NCI-H2081 (cell line): ENCODE measurements around the gene RNASET2.

Experiments
- DNase-seq, 2 experiments: peaks; one replicate each; lab custom pipeline; 2025; lab: John Stamatoyannopoulos, UW

The RNASET2 gene

DNA sequence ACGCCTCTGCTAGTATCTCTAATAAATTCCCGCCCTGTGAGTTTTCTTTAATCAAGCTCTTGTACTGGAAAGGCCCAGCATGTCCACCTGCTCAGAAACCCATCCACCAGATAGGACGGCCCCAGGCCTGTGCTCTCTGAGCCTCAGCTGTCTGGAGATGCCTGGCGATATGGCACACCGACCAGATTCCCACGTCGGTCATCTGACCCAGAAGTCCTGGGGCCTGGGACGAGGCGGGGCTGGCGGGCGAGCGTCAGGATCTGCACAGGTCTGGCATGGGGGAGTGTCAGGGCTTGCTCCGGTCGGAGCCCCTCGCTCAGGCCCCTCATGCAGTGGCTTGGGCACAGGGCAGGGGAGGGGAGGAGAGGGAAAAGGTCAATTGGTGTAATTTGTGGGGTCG, 10.2 kb downstream of the RNASET2 start:
- DNase-seq = no peak

DNA sequence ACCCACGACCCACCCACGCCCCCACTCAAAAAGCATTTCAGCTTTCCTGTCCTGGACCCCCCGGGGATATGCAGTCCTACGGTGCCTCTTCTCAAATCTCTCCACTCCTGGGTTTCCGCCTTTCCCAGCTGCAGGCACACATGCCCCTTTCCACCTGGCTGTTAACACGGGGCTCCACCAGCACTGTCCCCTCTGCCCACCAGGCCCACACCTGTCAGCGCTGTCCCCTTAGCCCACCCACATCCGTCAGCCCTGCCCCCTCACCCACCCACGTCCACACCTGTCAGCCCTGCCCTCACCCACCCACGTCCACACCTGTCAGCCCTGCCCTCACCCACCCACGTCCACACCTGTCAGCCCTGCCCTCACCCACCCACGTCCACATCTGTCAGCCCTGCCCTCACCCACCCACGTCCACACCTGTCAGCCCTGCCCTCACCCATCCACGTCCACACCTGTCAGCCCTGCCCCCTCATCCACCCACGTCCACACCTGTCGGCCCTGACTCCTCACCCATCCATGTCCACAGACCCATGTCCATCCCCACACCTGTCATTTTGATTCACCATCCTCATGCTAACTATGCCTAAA, 11.6 kb downstream of the RNASET2 start:
- DNase-seq = no peak

DNA sequence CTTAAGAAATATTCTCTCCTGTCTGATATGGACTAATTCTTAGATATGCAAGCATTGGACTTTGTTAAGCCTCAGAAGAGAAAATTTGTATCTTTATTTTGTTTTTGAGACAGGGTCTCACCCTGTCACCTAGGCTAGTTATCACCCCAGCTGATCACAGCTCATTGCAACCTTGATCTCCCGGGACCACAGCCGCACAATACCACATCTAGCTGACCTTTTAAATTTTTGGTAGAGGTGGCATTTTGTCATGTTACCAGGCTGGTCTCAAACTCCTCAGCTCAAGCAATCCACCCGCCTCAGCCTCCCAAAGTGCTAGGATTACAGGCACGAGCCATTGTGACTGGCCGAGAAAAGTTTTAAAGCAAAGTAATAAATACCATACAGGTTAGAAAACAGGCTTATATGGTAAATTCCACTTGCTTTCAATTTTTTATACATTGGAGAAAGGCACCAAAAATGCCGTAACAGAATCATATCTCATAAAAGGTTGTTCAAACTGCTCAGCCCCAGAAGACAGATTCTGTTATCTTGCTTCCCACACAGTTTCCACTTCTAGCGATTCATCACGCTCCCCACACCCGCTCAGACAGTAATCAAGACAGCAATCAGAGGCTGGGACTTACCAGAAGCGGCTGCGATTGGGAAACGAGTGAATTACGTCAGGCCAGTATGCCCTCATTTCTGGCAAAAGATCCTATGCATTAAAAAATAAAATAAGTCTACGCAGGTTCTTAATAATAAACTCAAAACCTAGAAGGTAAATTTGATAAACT, 13.8 kb downstream of the RNASET2 start:
- no peak for DNase-seq

DNA sequence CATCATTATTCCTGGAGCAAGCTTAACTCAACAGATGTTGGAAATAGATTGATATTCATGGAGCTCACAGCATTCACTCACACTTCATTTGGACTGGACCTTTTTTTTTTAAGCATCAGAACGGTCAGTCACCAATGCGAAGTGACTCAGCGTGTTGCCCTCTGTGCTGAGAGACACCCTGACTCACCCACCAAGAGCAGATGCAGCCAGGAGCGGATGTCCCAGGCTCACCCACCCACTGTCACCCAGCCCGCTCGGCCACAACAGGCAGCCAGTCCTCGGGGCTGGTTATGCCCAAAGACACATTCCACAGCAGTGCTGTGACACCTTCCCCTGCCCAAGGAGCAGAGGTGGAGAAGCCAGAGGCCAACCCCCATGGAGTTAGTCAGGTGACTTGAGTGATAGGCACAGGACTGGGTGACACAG, 15.7 kb downstream of the RNASET2 start:
- DNase-seq = no peak

DNA sequence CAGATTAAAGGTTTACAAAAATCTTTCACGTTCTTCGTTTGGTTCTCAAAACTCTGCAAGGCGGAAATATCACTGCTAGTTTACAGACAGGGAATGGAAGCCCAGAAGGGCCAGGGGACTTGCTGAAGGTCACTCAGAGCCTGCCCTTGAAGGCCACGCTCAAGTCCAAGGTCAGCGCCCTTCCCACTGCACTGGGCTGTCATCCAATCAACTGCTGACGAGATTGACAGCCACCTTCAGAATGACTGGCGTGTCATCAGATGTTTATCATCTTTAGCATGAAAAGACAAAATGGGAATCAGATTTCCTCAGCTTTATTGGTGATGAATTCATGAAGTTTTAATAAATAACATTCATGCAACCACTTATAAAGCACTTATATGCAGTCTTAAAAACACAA, 16.5 kb downstream of the RNASET2 start:
- DNase-seq = no peak

DNA sequence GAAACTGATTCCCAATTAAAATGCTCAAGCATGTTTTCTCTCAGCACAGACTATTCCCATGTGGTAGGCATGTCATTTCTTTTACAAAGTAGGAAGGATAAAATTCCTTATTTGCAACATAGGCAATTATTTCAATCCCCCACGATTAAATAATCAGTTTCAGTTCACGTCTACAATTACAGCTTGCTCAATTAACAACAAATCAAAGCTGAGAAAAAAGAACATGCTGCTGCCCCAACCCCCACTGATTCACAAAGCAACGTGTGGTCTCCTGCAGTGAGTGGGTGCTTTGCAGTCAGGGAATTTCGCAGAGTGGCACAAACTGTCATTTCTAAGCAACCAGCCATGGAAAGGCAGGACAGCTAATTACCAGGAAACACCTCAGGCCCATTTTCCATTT, 17.0 kb downstream of the RNASET2 start:
- DNase-seq = peak; percentile 6 to 36

DNA sequence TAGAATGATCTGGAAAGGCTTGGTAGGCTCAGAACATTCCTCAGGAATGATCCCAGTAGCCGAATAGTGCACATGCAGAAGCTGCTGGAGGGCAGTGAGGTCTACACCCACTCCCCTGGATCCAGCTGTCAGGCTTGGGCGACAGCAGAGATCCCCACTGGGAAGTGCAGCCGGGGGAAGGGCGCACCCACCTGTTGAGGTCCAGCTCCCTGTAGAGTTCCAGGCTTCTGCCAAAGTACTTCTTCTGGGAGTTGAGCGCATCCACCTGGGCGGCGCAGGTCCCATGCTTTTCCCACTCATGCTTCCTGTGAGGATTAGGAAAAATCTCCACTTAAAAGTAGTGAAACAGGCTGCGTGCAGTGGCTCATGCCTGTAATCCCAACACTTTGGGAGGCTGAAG, 17.6 kb downstream of the RNASET2 start:
- no peak for DNase-seq

DNA sequence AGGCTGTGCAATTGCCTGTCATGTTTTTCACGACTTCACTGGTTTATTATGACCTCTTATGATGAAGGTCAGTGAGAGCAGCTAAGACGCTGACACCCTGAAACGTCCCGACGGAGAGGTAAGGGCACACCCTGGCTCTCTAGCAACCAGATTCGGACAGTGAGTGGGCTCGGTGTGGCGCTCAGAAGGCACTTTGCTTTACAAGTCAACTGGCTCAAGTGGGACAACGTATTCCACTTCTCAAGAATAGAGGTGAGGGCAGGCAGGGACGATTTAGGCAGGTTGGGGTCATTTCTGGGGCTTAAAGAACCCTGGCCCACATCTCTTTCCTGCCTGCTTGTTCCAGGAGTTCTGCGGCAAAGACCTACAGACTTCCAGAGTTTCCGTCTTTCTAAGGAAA, 18.2 kb downstream of the RNASET2 start:
- DNase-seq = no peak

DNA sequence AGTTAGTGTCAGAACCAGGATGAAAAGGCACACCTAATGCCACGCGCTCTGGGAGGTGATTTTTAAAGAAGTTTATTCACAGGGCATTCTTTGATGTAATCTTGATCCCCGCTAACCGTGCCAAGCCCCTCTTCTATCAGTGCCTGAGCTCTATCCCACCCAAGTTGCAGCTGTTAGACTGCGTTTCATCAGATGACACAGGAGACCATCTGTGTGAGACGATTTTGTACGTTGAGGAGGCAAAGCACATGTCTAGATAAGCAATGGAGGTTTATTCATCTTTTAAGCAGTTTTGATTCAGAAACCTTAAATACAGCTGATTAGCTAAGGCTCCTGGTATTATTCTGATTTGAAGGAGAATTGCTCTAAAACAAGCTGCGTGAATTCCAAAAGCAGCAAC, 18.6 kb downstream of the RNASET2 start:
- DNase-seq = no peak

DNA sequence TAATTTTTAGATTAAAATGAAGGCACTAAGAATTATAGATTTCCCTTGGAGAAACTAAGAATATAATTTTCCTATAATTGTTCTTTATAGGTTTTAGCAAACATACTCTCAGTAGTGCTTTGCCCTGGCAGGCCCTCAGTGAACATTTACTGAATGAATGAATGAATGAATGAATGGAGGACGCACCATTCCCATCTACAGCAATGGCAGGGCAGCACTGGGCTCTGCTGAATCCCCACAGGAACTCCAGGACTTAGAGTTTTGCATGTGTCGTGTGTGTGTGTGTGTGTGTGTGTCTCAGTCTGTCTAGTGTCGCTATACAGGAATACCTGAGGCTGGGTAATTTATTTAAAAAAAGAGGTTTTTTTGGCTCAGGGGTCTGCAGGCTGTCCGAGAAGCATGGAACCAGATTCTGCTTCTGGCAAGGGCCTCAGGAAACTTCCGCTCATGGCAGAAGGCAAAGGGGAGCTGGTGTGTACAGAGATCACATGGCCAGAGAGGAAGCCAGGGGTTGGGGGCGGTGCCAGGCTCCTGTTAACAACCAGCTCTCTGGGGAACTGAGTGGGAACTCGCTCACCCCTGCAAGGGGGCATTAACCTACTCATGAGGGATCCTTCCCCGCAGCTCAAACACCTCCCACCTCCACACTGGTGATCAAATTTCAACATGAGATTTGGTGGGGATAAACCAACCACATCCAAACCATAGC, 20.1 kb downstream of the RNASET2 start:
- no peak for DNase-seq

DNA sequence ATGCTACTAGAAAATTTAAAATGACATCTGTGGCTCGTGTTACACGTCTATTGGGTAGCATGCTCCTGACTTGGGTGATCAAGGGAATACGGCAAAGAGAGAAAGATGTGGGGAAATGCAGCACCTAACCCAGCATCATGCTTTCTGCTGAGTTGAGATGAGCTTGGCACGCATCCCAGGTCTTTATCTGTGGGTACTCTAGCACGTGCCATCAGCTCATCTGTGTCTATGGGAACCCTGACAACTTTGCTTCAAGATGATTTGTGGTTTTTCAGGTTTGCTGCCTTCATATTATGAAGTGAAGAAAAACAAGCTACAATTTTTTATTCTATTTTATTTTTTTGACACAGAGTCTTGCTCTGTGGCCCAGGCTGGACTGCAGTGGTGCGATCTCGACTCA, 21.0 kb downstream of the RNASET2 start:
- DNase-seq = no peak

DNA sequence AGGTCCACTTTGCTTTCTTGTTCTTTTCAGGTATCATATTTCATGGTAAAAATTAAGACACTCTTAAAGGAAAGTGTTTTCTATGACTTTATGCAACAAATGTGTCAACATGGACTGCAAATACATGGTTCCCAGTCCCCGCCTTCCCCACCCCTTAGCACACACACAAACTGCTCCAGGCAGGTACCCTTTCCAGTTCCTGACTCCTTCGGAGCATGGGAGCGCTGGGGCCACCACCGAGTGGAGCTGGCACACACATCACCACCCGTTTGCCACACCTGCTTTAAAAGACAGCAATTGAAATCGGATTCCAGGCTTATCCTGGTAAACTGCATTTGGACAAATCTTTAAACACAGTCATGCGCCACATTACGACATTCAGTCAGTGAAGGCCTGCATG, 22.2 kb downstream of the RNASET2 start:
- no peak for DNase-seq

DNA sequence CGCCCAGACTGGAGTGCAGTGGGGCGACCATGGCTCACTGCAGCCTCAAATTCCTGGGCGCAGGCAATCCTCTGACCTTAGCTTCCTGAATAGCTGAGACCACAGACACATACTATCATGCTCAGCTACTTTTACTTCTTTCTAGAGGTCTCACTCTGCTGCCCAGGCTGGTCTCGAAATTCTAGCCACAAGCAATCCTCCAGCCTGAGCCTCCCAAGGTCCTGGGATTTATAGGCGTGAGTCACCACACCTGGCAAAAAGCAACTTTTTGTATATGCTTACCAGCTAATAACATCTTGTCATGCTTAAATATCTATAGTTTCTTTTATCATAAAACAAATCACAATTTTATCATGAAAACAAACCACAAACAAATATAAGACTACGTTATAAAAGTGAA, 23.0 kb downstream of the RNASET2 start:
- no peak for DNase-seq

DNA sequence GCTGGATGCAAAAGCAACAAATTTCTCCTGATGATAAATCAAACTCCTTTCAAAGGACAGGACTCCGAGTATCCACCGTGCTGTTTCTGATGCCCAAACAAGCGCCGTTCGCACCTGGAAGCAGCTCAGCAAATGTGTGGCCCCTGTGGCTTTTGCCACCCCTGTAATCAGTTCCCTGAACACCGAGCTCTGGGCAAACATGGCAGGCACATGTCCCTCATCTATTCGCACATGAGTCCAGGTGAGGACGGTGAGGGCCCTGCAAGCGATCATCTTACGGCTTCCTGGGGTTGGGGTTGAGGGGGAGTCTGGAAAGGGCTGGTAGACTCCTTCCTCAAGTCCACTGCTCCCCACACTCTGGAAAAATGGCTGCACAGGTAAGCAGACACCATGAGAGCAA, 23.7 kb downstream of the RNASET2 start:
- DNase-seq = no peak

DNA sequence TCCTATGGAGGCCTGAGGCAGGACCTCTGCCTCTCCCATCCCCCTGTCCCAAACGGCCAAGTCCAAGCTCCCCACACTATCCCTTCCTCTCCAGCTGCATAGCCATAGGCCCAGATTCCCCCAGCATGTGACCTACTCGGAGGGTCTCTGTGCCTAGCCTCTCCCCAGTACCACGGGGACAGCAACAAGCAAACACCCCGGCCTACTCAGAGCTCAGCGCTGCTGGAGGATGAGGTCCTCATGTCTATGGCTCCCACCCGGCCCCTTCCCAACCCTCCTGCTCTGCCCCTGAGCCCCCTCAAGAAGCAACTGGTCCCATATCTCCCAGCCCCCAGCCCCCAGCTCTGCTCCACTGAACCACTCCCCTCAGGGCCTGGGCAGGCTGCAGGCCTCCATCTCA, 24.2 kb downstream of the RNASET2 start:
- DNase-seq = no peak

DNA sequence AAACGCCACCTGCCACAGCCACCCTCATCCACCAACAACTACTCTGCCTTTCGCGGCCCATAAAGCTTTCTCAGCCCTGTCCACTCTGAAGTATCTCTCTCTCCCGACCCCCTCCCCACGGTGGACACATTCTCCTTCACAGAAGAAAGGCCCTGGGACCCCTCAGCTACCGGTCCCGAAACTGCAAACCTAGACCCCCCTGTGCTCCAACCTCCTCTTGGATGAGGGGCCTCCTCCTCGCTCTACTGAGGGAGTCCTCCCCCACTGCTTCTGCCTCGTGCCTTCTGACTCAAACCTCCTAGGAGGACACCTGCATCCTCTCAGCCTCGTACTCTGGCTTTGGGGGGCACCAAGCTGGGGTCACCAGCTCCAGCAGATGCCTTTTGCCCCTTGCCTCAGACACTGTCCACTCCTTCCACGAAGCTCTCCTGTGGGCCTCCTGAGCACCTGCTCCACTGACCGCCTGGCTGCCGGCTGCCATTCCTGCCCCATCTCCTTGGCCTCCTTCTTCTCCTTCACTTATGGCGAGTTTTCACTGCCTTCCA, 24.9 kb downstream of the RNASET2 start:
- no peak for DNase-seq

DNA sequence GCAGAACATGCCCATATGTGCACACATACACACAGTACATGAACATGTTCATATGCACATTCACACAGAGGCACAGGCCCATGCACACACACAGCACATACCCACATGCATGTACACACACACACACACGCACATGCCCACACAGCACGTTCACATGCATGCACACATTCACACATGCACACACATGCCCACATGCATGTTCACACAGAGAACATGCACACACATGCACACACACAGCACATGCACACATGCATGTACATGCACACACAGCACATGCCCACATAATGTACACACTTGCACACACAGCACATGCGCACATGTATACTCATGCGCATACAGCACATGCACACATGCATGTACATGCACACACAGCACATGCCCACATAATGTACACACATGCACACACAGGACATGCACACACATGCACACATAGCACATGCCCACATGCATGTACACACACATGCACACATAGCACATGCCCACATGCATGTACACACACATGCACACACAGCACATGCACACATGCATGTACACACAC, 25.9 kb downstream of the RNASET2 start:
- no peak for DNase-seq

DNA sequence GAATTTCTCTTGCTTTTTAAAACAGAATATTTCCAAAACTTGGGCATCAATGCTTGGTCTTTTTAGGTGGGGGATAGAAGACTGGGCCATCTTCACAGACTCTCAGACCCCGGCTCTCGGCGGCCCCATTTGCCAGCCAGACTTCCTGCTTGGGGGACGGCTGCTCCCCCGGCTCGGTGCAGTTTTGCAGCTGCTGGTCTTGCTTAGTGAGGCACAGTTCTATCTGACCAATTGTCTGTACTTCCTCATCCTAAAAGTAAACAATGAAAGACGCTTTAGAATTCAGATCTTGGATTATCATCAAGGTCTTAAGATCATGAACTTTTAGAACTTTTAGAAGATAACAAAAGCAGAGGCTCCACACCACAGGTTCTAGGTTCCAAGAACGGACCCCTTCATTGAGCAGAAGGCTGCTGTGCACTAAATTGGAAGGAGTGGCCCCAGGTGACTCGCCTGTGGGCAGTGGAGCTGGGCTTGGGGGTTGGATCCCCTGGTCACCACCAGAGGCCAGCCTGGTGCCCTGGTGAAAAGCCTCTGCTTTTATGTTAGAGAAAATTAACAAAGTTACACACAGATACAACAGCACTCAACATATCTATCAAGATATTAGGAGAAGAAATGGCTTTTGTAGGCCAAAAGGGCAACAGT, 26.7 kb downstream of the RNASET2 start:
- no peak for DNase-seq

DNA sequence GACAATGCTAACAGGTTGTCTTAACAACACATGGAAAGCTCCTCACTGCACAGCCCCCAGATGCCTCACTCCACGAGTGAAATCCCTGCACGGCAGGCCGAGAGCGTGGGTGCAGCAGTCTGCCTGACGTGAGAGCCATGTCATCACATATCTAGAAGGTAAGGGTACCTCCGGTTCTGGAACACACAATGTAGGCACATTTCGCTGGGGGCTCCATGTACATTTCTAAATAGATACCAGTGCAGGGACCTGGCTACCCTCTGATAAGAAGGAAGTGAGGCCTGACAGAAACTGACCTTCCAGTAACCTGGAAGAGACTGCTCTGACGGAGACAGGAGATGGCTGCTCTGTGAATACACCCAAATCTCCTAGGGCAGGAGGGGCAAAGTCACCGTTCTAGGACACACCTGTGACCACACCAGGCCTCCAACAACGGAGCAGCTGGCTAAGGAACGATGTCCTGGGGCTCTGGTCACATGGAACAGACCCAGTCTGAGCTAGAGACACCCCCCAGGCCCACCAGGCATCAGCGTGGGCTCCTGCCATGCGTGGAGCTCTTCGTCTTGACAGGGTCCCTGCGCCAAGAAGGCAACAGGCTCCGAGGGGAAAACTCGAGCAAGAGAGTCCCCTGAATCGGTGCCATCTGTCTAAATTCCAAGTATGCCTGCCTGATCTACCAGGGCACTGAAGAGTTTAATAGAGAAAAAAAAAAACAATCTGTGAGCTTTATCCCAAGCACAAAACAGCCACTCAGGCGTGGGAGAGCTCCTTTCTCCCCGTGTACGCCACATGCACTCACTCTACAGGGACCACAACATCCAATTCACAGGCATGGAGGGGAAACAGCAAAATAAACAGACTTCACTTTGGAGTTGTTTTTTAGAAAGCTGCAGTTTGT, 27.5 kb downstream of the RNASET2 start:
- DNase-seq = no peak

DNA sequence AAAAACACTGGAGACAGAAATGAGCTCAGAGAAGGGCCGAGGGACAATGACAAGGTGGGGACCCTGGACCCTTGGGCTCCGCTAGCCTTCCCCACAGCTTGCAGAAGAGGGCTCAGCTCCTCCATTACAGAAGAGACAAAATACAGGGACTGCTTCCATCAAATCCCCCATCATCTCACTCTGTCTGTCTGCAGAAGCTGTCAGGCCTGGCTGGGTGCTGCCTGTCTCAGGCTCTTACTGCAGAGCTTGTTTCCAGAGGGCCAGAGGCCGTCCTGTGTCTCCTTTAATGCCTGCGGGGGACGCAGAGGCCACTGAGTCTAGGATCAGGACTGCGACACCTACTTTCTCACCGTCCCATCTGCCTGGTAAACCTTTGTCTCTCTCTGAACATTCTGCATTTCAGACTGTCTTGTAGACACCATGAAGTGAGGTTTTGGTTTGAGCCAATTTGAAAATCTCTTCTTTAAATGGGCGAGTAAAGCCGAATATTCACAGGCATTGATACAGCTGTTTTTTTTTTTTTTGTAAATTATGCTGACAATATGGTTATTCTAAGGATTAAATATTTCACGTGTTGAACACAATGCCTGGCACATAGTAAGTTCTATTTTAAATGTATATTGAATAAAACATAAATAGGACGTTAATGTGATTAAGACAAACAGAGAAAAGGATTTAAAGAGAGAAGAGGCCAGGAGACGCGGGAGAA, 28.3 kb downstream of the RNASET2 start:
- DNase-seq = no peak
